Glutamatergic neuron (in vitro differentiated cells): Measurements from ENCODE around the gene MCCD1. TPM values are rescaled to one million over a fixed set of nuclear protein-coding genes. Genes with fewer than 3 reads are reported as not detected.

Source experiments
- DNase-seq: peaks from one replicate; pipeline ENCODE4 v3.0.0; 2022
- H3K27ac Mint-ChIP-seq: one replicate; pipeline ENCODE4 v1.8.0; 2020; ENCODE audit warnings: mild to moderate bottlenecking, mixed read lengths, inconsistent platforms; ENCODE audit not compliant: unreplicated experiment
- H3K27me3 Mint-ChIP-seq: one replicate; pipeline ENCODE4 v1.8.0; 2020; ENCODE audit warnings: mild to moderate bottlenecking, moderate library complexity, mixed read lengths, inconsistent platforms; ENCODE audit not compliant: unreplicated experiment
- H3K36me3 Mint-ChIP-seq: one replicate; pipeline ENCODE4 v1.8.0; 2020; ENCODE audit warnings: mild to moderate bottlenecking, mixed read lengths, inconsistent platforms; ENCODE audit not compliant: unreplicated experiment
- H3K4me1 Mint-ChIP-seq: one replicate; pipeline ENCODE4 v1.8.0; 2020; ENCODE audit warnings: mild to moderate bottlenecking, low read depth, mixed read lengths, inconsistent platforms; ENCODE audit not compliant: unreplicated experiment
- H3K4me3 Mint-ChIP-seq: one replicate; pipeline ENCODE4 v1.8.0; 2020; ENCODE audit warnings: mild to moderate bottlenecking, mixed read lengths, inconsistent platforms; ENCODE audit not compliant: unreplicated experiment
- H3K9me3 Mint-ChIP-seq: one replicate; pipeline ENCODE4 v1.8.0; 2020; ENCODE audit warnings: mild to moderate bottlenecking, moderate library complexity, mixed read lengths, inconsistent platforms; ENCODE audit not compliant: unreplicated experiment
- CTCF ChIP-seq: fragments of 200-600 bp; sonication (generic); IDR thresholded peaks from one replicate; pipeline ENCODE4 v1.5.0; 2021; ENCODE audit not compliant: partially characterized antibody, unreplicated experiment
- total RNA-seq: library from RNA; stranded (reverse); fragmentation: NEBNext Ultra II Directional; extraction: Animal tissue kit (Norgen Biotek cat#: 25700); gene quantifications from one replicate; pipeline ENCODE4 v1.2.1, GENCODE V29; 2021; ENCODE audit not compliant: unreplicated experiment

MCCD1 gene
- total RNA-seq, 1 donor from 2014 or later = not detected

DNA sequence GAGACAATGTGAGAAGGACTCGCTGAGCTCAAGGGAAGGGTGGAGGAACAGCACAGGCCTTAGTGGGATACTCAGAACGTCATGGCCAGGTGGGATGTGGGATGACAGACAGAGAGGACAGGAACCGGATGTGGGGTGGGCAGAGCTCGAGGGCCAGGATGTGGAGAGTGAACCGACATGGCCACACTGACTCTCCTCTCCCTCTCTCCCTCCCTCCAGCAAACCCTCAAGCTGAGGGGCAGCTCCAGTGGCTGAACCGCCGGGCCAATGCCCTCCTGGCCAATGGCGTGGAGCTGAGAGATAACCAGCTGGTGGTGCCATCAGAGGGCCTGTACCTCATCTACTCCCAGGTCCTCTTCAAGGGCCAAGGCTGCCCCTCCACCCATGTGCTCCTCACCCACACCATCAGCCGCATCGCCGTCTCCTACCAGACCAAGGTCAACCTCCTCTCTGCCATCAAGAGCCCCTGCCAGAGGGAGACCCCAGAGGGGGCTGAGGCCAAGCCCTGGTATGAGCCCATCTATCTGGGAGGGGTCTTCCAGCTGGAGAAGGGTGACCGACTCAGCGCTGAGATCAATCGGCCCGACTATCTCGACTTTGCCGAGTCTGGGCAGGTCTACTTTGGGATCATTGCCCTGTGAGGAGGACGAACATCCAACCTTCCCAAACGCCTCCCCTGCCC, 48.3 kb downstream of the MCCD1 start:
- no peak for DNase-seq
- H3K9me3 Mint-ChIP-seq = peaks cover 10% of the 10 kb centered on the region
- peaks cover 12% of the 10 kb centered on the region for H3K27me3 Mint-ChIP-seq
- peaks cover 5% of the 10 kb centered on the region for H3K4me1 Mint-ChIP-seq
- TF ChIP-seq CTCF = no peak
- H3K4me3 Mint-ChIP-seq = no peak overlapping the region
- H3K36me3 Mint-ChIP-seq = no peaks in the 10 kb centered on the region
- no peak overlapping the region for H3K27ac Mint-ChIP-seq

DNA sequence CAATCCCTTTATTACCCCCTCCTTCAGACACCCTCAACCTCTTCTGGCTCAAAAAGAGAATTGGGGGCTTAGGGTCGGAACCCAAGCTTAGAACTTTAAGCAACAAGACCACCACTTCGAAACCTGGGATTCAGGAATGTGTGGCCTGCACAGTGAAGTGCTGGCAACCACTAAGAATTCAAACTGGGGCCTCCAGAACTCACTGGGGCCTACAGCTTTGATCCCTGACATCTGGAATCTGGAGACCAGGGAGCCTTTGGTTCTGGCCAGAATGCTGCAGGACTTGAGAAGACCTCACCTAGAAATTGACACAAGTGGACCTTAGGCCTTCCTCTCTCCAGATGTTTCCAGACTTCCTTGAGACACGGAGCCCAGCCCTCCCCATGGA, 48.8 kb downstream of the MCCD1 start:
- no peak overlapping the region for H3K27ac Mint-ChIP-seq
- peaks cover 12% of the 10 kb centered on the region for H3K27me3 Mint-ChIP-seq
- no peak for TF ChIP-seq CTCF
- H3K36me3 Mint-ChIP-seq = no peaks in the 10 kb centered on the region
- peaks cover 5% of the 10 kb centered on the region for H3K4me1 Mint-ChIP-seq
- H3K4me3 Mint-ChIP-seq = no peak overlapping the region
- peaks cover 10% of the 10 kb centered on the region for H3K9me3 Mint-ChIP-seq
- DNase-seq = no peak

DNA sequence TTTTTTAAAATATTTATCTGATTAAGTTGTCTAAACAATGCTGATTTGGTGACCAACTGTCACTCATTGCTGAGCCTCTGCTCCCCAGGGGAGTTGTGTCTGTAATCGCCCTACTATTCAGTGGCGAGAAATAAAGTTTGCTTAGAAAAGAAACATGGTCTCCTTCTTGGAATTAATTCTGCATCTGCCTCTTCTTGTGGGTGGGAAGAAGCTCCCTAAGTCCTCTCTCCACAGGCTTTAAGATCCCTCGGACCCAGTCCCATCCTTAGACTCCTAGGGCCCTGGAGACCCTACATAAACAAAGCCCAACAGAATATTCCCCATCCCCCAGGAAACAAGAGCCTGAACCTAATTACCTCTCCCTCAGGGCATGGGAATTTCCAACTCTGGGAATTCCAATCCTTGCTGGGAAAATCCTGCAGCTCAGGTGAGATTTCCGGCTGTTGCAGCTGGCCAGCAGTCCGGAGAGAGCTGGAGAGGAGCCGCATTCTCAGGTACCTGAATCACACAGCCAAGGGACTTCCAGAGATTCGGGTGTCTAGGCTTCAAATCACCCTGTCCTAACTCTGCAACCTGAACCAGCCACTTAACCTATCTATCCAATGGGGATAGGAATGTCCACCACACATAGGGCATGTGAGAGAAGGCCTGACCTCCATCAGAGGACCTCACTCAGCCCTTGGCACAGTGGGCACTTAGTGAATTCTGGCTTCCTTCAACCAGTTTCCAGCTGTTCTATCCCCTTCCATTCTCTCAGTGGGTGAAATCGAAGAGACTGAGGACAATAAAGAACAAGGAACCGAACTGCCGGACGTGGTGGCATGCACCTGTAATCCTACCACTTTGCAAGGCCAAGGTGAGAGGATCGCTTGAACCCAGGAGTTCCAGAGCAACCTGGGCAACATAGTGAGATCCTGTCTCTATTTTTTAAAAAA, 49.7 kb downstream of the MCCD1 start:
- Mint-ChIP-seq H3K27ac (no peak overlapping the region), H3K4me3 (no peak overlapping the region), H3K4me1 (peaks cover 5% of the 10 kb centered on the region), H3K27me3 (peaks cover 10% of the 10 kb centered on the region), H3K36me3 (no peaks in the 10 kb centered on the region), H3K9me3 (peaks cover 10% of the 10 kb centered on the region)
- TF ChIP-seq CTCF = no peak
- no peak for DNase-seq

DNA sequence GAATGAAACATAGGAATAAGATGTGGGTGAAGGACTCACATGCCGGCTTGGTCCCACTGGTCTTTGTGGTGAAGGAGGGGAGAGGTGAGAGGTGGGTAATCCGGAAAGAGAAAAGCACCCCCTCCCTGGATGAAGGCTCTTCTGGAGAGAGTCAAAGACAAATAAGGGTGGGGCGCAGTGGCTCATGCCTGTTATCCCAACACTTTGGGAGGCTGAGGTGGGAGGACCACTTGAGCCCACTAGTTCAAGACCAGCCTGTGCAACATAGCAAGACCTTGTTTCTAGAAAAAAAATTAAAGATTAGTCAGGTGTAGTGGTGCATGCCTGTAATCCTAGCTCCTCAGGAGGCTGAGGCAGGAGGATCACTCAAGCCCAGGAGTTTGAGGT, 50.4 kb downstream of the MCCD1 start:
- no peak for TF ChIP-seq CTCF
- no peak for DNase-seq
- Mint-ChIP-seq H3K27me3 (peaks cover 9% of the 10 kb centered on the region), H3K9me3 (peaks cover 7% of the 10 kb centered on the region), H3K4me1 (peaks cover 5% of the 10 kb centered on the region), H3K36me3 (no peaks in the 10 kb centered on the region), H3K27ac (no peak overlapping the region), H3K4me3 (no peak overlapping the region)

Other genes with a start within 250 kb of the MCCD1 start
- 11.4 TPM for gene HLA-B, start 171.8 kb upstream of the MCCD1 start, total RNA-seq
- 0.42 TPM for gene MICA, start 125.4 kb upstream of the MCCD1 start, total RNA-seq
- 3.6 TPM for gene MICB, start 30.8 kb upstream of the MCCD1 start, total RNA-seq
- 526 TPM for gene DDX39B, start 13.0 kb downstream of the MCCD1 start, total RNA-seq
- 95.6 TPM for gene ATP6V1G2, start 17.6 kb downstream of the MCCD1 start, total RNA-seq
- 29.8 TPM for gene NFKBIL1, start 18.6 kb downstream of the MCCD1 start, total RNA-seq
- gene LTA, start 43.3 kb downstream of the MCCD1 start, total RNA-seq = not detected
- not detected for gene TNF, start 46.6 kb downstream of the MCCD1 start, total RNA-seq
- not detected for gene LTB, start 53.5 kb downstream of the MCCD1 start, total RNA-seq
- not detected for gene LST1, start 57.3 kb downstream of the MCCD1 start, total RNA-seq
- gene NCR3, start 64.0 kb downstream of the MCCD1 start, total RNA-seq = not detected
- not detected for gene AIF1, start 86.3 kb downstream of the MCCD1 start, total RNA-seq
- 303 TPM for gene PRRC2A, start 91.8 kb downstream of the MCCD1 start, total RNA-seq
- 804 TPM for gene BAG6, start 123.7 kb downstream of the MCCD1 start, total RNA-seq
- 1.5 TPM for gene APOM, start 126.9 kb downstream of the MCCD1 start, total RNA-seq
- gene C6orf47, start 131.8 kb downstream of the MCCD1 start, total RNA-seq = 28.8 TPM
- 30.1 TPM for gene GPANK1, start 136.0 kb downstream of the MCCD1 start, total RNA-seq
- 214 TPM for gene CSNK2B, start 137.1 kb downstream of the MCCD1 start, total RNA-seq
- gene LY6G5B, start 141.0 kb downstream of the MCCD1 start, total RNA-seq = 43.1 TPM
- gene LY6G5C, start 152.1 kb downstream of the MCCD1 start, total RNA-seq = 13.8 TPM
- 120 TPM for gene ABHD16A, start 174.4 kb downstream of the MCCD1 start, total RNA-seq
- not detected for gene LY6G6F, start 177.9 kb downstream of the MCCD1 start, total RNA-seq
- not detected for gene LY6G6D, start 186.4 kb downstream of the MCCD1 start, total RNA-seq
- 1.8 TPM for gene LY6G6C, start 192.8 kb downstream of the MCCD1 start, total RNA-seq
- gene MPIG6B, start 194.4 kb downstream of the MCCD1 start, total RNA-seq = not detected
- gene DDAH2, start 200.3 kb downstream of the MCCD1 start, total RNA-seq = 266 TPM
- gene CLIC1, start 207.6 kb downstream of the MCCD1 start, total RNA-seq = 310 TPM
- 25.7 TPM for gene MSH5, start 211.0 kb downstream of the MCCD1 start, total RNA-seq
- gene SAPCD1, start 233.7 kb downstream of the MCCD1 start, total RNA-seq = 3.7 TPM
- 3.2 TPM for gene VWA7, start 248.4 kb downstream of the MCCD1 start, total RNA-seq